Osteoblast (primary cell): Measurements from ENCODE around the gene CA4. TPM values are rescaled to one million over a fixed set of nuclear protein-coding genes. Genes with fewer than 3 reads are reported as not detected.

Experiments
- DNase-seq: peaks from one replicate; pipeline ENCODE4 v3.0.0; 2011; ENCODE audit warnings: low spot score, mixed read lengths; ENCODE audit not compliant: insufficient read length; ENCODE audit errors: missing footprints
- H2AFZ ChIP-seq: 2 replicates; pipeline ENCODE4 v1.6.0; 2011; ENCODE audit warnings: mild to moderate bottlenecking, low read length
- H3K27ac ChIP-seq: 2 replicates; pipeline ENCODE4 v1.5.1; 2011; ENCODE audit warnings: mild to moderate bottlenecking, low read depth, low read length, moderate library complexity
- H3K27me3 ChIP-seq: 2 replicates; pipeline ENCODE4 v1.6.0; 2012; ENCODE audit warnings: mild to moderate bottlenecking, control low read depth, inconsistent platforms, low read length, moderate library complexity; ENCODE audit not compliant: insufficient read depth
- H3K36me3 ChIP-seq: 2 replicates; pipeline ENCODE4 v1.5.1; 2011; ENCODE audit warnings: mild to moderate bottlenecking, low read length, control low read depth, moderate library complexity; ENCODE audit not compliant: insufficient read depth
- H3K4me1 ChIP-seq: 2 replicates; pipeline ENCODE4 v1.5.1; 2011; ENCODE audit warnings: mild to moderate bottlenecking, low read length, control low read depth, moderate library complexity; ENCODE audit not compliant: insufficient read depth
- H3K4me2 ChIP-seq: 2 replicates; pipeline ENCODE4 v1.6.0; 2011; ENCODE audit warnings: mild to moderate bottlenecking, low read length; ENCODE audit not compliant: insufficient read depth
- H3K4me3 ChIP-seq: fragments of 200-600 bp; sonication (generic); 3 replicates; pipeline ENCODE4 v1.5.1; 2012; ENCODE audit warnings: mild to moderate bottlenecking, low read length, inconsistent platforms; ENCODE audit not compliant: insufficient read depth
- H3K79me2 ChIP-seq: 2 replicates; pipeline ENCODE4 v1.6.0; 2012; ENCODE audit warnings: mild to moderate bottlenecking, low read length, control low read depth, inconsistent platforms; ENCODE audit not compliant: insufficient read depth
- H3K9me3 ChIP-seq: 2 replicates; pipeline ENCODE4 v1.5.1; 2011; ENCODE audit warnings: low read depth, low read length, control low read depth
- H4K20me1 ChIP-seq: 2 replicates; pipeline ENCODE4 v1.6.0; 2012; ENCODE audit warnings: mild to moderate bottlenecking, low read length, control low read depth; ENCODE audit not compliant: insufficient read depth
- CTCF ChIP-seq: IDR thresholded peaks from 2 replicates; pipeline ENCODE4 v1.5.1; 2011; ENCODE audit warnings: mild to moderate bottlenecking, low read depth, low read length, moderate library complexity; ENCODE audit errors: extremely low read depth
- total RNA-seq: library from RNA; depleted of rRNA; stranded (reverse); fragments of >200 nt; gene quantifications from 2 replicates; pipeline ENCODE4 v1.2.3, GENCODE V29; 2012

Gene CA4
- total RNA-seq, 1 donor = not detected

DNA sequence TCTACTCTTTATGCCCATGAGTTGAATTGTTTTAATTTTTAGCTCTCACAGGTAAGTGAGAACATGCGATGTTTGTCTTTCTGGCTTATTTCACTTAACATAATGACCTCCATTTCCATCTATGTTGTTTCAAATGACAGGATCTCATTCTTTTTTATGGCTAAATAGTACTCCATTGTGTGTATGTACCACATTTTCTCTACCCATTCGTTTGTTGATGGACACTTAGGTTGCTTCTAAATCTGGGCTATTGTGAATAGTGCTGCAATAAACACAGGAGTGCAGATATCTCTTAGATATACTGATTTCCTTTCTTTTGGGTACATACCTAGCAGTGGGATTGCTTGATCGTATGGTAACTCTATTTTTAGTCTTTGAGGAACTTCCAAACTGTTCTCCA lies 19.3 kb upstream of the CA4 start:
- no peak for DNase-seq
- H3K9me3 ChIP-seq = no peaks in the 10 kb centered on the region
- no peaks in the 10 kb centered on the region for H3K36me3 ChIP-seq
- no peak overlapping the region for H2AFZ ChIP-seq
- H3K27me3 ChIP-seq = peaks cover 5% of the 10 kb centered on the region
- no peaks in the 10 kb centered on the region for H3K79me2 ChIP-seq
- H4K20me1 ChIP-seq = peaks cover 3% of the 10 kb centered on the region
- no peak overlapping the region for H3K4me2 ChIP-seq
- H3K27ac ChIP-seq = no peak overlapping the region
- TF ChIP-seq CTCF = no peak
- H3K4me3 ChIP-seq = no peak overlapping the region
- H3K4me1 ChIP-seq = peaks cover 12% of the 10 kb centered on the region

DNA sequence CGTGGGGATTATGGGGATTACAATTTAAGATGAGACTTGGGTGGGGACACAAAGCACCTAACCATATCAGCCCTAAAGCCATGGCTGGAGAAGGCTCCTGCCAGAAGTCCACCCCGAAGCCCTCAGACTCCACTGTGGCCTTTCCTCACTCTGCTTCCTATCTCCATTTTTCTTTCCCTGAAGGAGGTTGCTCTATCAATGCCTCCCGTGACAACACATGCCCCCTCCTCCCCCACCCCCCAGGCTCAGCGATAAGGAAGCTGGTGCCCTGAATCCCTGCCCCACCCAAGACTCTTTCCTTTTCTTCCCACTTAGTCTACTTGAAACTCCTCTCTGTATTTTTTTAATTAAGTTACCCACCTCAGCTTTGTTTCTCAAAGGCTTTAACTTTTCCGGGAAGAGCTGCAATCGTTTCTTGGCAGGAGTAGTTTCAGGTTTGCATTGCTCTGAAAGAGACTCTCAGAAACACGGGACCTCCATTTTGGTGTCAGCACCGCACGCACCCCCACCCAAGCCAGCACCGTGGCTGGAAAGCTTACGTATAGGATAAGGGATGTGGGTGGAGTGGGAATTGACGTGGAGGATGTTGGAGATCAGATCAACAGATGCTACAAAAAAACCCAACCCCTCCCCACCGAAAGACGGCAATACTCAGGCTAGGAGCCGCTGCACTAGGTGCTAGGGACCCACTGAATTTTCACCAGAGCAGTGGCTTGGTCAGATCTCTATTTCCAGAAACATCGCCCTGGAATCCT lies 15.2 kb upstream of the CA4 start:
- H3K4me2 ChIP-seq = peak overlapping the region; percentile 88
- TF ChIP-seq CTCF = no peak
- peak overlapping the region; percentile 64 for H3K27ac ChIP-seq
- H2AFZ ChIP-seq = peak overlapping the region; percentile 95
- peaks cover 14% of the 10 kb centered on the region for H3K4me1 ChIP-seq
- H3K27me3 ChIP-seq = peaks cover 19% of the 10 kb centered on the region
- H3K4me3 ChIP-seq = peak overlapping the region; percentile 83
- peaks cover 2% of the 10 kb centered on the region for H4K20me1 ChIP-seq
- no peaks in the 10 kb centered on the region for H3K36me3 ChIP-seq
- DNase-seq = peak; percentile 56
- no peaks in the 10 kb centered on the region for H3K79me2 ChIP-seq
- no peaks in the 10 kb centered on the region for H3K9me3 ChIP-seq

GRCh38 chr17:60135151-60135950 lies 14.4 kb upstream of the CA4 start:
- TF ChIP-seq CTCF = no peak
- peak overlapping the region; percentile 95 for H2AFZ ChIP-seq
- peak overlapping the region; percentile 83 for H3K4me3 ChIP-seq
- peak; percentile 99 for DNase-seq
- peak overlapping the region; percentile 88 for H3K4me2 ChIP-seq
- peaks cover 27% of the 10 kb centered on the region for H3K27me3 ChIP-seq
- H3K36me3 ChIP-seq = no peaks in the 10 kb centered on the region
- peak overlapping the region; percentile 64 for H3K27ac ChIP-seq
- peaks cover 14% of the 10 kb centered on the region for H3K4me1 ChIP-seq
- H3K79me2 ChIP-seq = no peaks in the 10 kb centered on the region
- H3K9me3 ChIP-seq = no peaks in the 10 kb centered on the region
- peaks cover 2% of the 10 kb centered on the region for H4K20me1 ChIP-seq
